DOHH2 (cell line): Measurements from ENCODE around the gene ELP2.

Experiments
- H3F3A ChIP-seq: fragments of 200-600 bp; sonication (generic), shearing (Covaris generic); 2 replicates; pipeline ENCODE4 v1.6.0; 2016; ENCODE audit warnings: antibody characterized with exemption, mild to moderate bottlenecking; ENCODE audit not compliant: control insufficient read depth, insufficient read depth
- H3K27ac ChIP-seq: fragments of 200-600 bp; sonication (generic); 2 replicates; pipeline ENCODE4 v1.5.1; 2014; ENCODE audit warnings: low read depth, mild to moderate bottlenecking, low read length, moderate library complexity
- H3K27me3 ChIP-seq: fragments of 200-600 bp; sonication (generic); 2 replicates; pipeline ENCODE4 v1.6.1; 2014; ENCODE audit warnings: mild to moderate bottlenecking, low read length, mixed read lengths; ENCODE audit not compliant: control insufficient read depth
- H3K36me3 ChIP-seq: fragments of 200-600 bp; sonication (generic); 2 replicates; pipeline ENCODE4 v1.6.1; 2014; ENCODE audit warnings: mild to moderate bottlenecking, low read length, moderate library complexity, mixed read lengths; ENCODE audit not compliant: control insufficient read depth
- H3K4me1 ChIP-seq: fragments of 200-600 bp; sonication (generic); 2 replicates; pipeline ENCODE4 v1.6.1; 2014; ENCODE audit warnings: mild to moderate bottlenecking, low read length, mixed read lengths; ENCODE audit not compliant: control insufficient read depth
- H3K4me2 ChIP-seq: fragments of 200-600 bp; sonication (generic); 2 replicates; pipeline ENCODE4 v1.6.0; 2014; ENCODE audit warnings: mild to moderate bottlenecking, low read length, moderate library complexity
- H3K4me3 ChIP-seq: fragments of 200-600 bp; sonication (generic); 2 replicates; pipeline ENCODE4 v1.5.1; 2014; ENCODE audit warnings: mild to moderate bottlenecking, low read length, mixed read lengths
- H3K79me2 ChIP-seq: fragments of 200-600 bp; sonication (generic); 2 replicates; pipeline ENCODE4 v1.6.1; 2014; ENCODE audit warnings: mild to moderate bottlenecking, low read length, mixed read lengths; ENCODE audit not compliant: control insufficient read depth
- H3K9me2 ChIP-seq: fragments of 200-600 bp; sonication (generic); replicated peaks from 2 replicates; pipeline ENCODE4 v1.6.1; 2014; ENCODE audit warnings: mild to moderate bottlenecking, low read length, mixed read lengths; ENCODE audit not compliant: control insufficient read depth
- H3K9me3 ChIP-seq: fragments of 200-600 bp; sonication (generic); 2 replicates; pipeline ENCODE4 v1.6.1; 2014; ENCODE audit warnings: antibody characterized with exemption, low read length, mixed read lengths; ENCODE audit not compliant: control insufficient read depth, insufficient read depth
- H4K20me1 ChIP-seq: fragments of 200-600 bp; sonication (generic); 2 replicates; pipeline ENCODE4 v1.6.0; 2014; ENCODE audit warnings: low read depth, mild to moderate bottlenecking, antibody characterized with exemption, low read length, moderate library complexity; ENCODE audit not compliant: control insufficient read depth, insufficient read depth
- CTCF ChIP-seq: fragments of 200-600 bp; sonication (generic); IDR thresholded peaks from one replicate; pipeline ENCODE4 v1.5.1; 2014; ENCODE audit warnings: antibody characterized with exemption, mild to moderate bottlenecking, low read depth, low read length; ENCODE audit not compliant: poor library complexity, severe bottlenecking
- EZH2phosphoT487 ChIP-seq: fragments of 200-600 bp; sonication (generic); IDR thresholded peaks from 2 replicates; pipeline ENCODE4 v1.6.1; 2017; ENCODE audit warnings: borderline replicate concordance, mild to moderate bottlenecking, antibody characterized with exemption, low read length, moderate library complexity, mixed read lengths

The ELP2 gene

GRCh38 chr18:36201765-36202164 lies 72.1 kb downstream of the ELP2 start:
- H3K79me2 ChIP-seq = no peaks in the 10 kb centered on the region
- no peaks in the 10 kb centered on the region for H3K36me3 ChIP-seq
- peaks cover 2% of the 10 kb centered on the region; the same call in 1 of the 2 replicates for H3K27me3 ChIP-seq
- H3K9me2 ChIP-seq = no peaks in the 10 kb centered on the region
- no peaks in the 10 kb centered on the region for H3F3A ChIP-seq
- no peak overlapping the region for H3K4me3 ChIP-seq
- peaks cover 1% of the 10 kb centered on the region for H3K4me1 ChIP-seq
- no peaks in the 10 kb centered on the region for H3K9me3 ChIP-seq
- no peak overlapping the region for H3K27ac ChIP-seq
- no peak overlapping the region for H3K4me2 ChIP-seq
- no peaks in the 10 kb centered on the region for H4K20me1 ChIP-seq
- TF ChIP-seq CTCF (no peak), EZH2phosphoT487 (no peak)

DNA sequence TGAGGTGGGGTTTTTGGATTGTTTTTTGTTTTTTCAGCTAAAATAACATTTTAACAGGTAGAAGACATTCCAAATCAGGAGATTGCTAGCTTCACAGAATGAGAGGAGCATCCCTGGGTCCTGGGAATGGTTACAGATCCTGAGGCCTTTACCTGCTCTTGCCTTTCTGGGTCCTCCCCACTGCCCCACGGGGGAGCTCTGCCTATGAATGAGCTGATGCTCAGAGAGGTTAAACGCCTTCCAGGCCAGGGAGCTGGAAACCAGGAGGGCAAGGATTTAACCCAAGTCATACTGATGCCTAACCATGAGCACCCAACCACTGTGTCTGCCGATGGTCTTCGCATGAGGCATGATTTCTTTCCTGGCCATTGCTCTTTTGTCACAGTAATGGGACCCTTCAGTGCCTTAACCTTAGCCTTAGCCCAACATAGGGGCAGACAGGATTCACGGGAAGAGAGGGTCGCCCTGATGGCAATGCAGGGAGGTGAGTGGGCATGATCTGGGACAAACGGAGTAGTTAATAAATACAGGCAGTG lies 73.7 kb downstream of the ELP2 start:
- no peaks in the 10 kb centered on the region for H3K9me2 ChIP-seq
- peaks cover 2% of the 10 kb centered on the region; the same call in 1 of the 2 replicates for H3K27me3 ChIP-seq
- H3K79me2 ChIP-seq = no peaks in the 10 kb centered on the region
- H3K4me1 ChIP-seq = peaks cover 12% of the 10 kb centered on the region
- no peaks in the 10 kb centered on the region for H4K20me1 ChIP-seq
- peaks cover 11% of the 10 kb centered on the region for H3K9me3 ChIP-seq
- H3K4me2 ChIP-seq = no peak overlapping the region
- H3F3A ChIP-seq = no peaks in the 10 kb centered on the region
- H3K27ac ChIP-seq = no peak overlapping the region
- no peak overlapping the region for H3K4me3 ChIP-seq
- TF ChIP-seq CTCF (no peak), EZH2phosphoT487 (no peak)
- no peaks in the 10 kb centered on the region for H3K36me3 ChIP-seq

GRCh38 chr18:36205166-36205565 lies 75.5 kb downstream of the ELP2 start:
- Histone ChIP-seq H4K20me1 (no peaks in the 10 kb centered on the region), H3K79me2 (no peaks in the 10 kb centered on the region), H3K36me3 (no peaks in the 10 kb centered on the region), H3K27me3 (no peaks in the 10 kb centered on the region), H3K9me3 (peaks cover 15% of the 10 kb centered on the region), H3K9me2 (no peaks in the 10 kb centered on the region), H3K27ac (no peak overlapping the region), H3K4me2 (no peak overlapping the region), H3K4me1 (peaks cover 12% of the 10 kb centered on the region), H3F3A (no peaks in the 10 kb centered on the region), H3K4me3 (no peak overlapping the region)
- no peak for TF ChIP-seq CTCF
- no peak for TF ChIP-seq EZH2phosphoT487
